ENCODE results near the gene CSNK1G1.
"Not testable (repeated sequence)": the region's sequence is repeated elsewhere in the genome, so short reads cannot be mapped to it uniquely, and the experiment has no call there.

CSNK1G1 gene

GRCh38 chr15:64229129-64229724 lies 126.7 kb downstream of the CSNK1G1 start:
- H3K9me3 Mint-ChIP-seq, result peaks cover 13% of the 10 kb centered on the region
- H3K27me3 Mint-ChIP-seq, result no peaks in the 10 kb centered on the region
- no peak overlapping the region for H3K4me3 Mint-ChIP-seq
- H3K4me1 Mint-ChIP-seq (ENCODE audit: low read depth), result peaks cover 6% of the 10 kb centered on the region
- H3K27ac Mint-ChIP-seq, result no peak overlapping the region
- H3K36me3 Mint-ChIP-seq (ENCODE audit: low read depth), result peaks cover 16% of the 10 kb centered on the region
- intact Hi-C loops (cut with micrococcal nuclease), result no loop called here

GRCh38 chr15:64225804-64226203 lies 130.2 kb downstream of the CSNK1G1 start:
- peaks cover 21% of the 10 kb centered on the region for H3K36me3 Mint-ChIP-seq (ENCODE audit: low read depth)
- H3K27ac Mint-ChIP-seq, result no peak overlapping the region
- H3K27me3 Mint-ChIP-seq, result no peaks in the 10 kb centered on the region
- intact Hi-C loops (cut with micrococcal nuclease), result no loop called here
- H3K4me1 Mint-ChIP-seq (ENCODE audit: low read depth), result no peaks in the 10 kb centered on the region
- H3K4me3 Mint-ChIP-seq, result no peak overlapping the region
- H3K9me3 Mint-ChIP-seq, result peaks cover 13% of the 10 kb centered on the region

DNA sequence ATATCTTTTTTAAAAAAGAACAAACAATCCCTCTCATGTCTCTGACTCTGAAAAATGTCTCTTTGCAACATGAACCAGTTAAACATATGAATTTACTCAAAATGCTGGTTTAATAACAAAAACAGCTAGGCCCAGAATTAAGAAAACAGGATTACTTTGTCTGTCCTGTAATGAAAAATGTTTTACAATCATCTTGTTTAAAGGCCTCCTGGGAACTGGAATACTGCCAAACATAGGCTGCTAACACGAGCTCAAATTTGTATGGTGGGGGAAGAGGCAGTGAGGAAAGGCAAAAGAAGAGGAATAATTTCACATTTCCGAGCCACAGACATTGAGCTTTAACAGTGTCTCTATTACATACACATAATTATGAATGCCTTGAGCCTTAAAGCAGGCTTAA lies 131.5 kb downstream of the CSNK1G1 start:
- no peaks in the 10 kb centered on the region for H3K27me3 Mint-ChIP-seq
- no peak overlapping the region for H3K4me3 Mint-ChIP-seq
- intact Hi-C loops (cut with micrococcal nuclease), result no loop called here
- no peak overlapping the region for H3K27ac Mint-ChIP-seq
- H3K9me3 Mint-ChIP-seq, result peaks cover 13% of the 10 kb centered on the region
- peaks cover 21% of the 10 kb centered on the region for H3K36me3 Mint-ChIP-seq (ENCODE audit: low read depth)
- no peaks in the 10 kb centered on the region for H3K4me1 Mint-ChIP-seq (ENCODE audit: low read depth)

GRCh38 chr15:64223882-64224281 lies 132.1 kb downstream of the CSNK1G1 start:
- Mint-ChIP-seq H3K4me1 (ENCODE audit: low read depth) (no peaks in the 10 kb centered on the region), H3K27me3 (no peaks in the 10 kb centered on the region), H3K36me3 (ENCODE audit: low read depth) (peaks cover 21% of the 10 kb centered on the region), H3K9me3 (peaks cover 13% of the 10 kb centered on the region), H3K4me3 (no peak overlapping the region), H3K27ac (no peak overlapping the region)
- intact Hi-C loops (cut with micrococcal nuclease), result no loop called here

- H3K27ac Mint-ChIP-seq, result no peak overlapping the region
- intact Hi-C loops (cut with micrococcal nuclease), result no loop called here
- no peaks in the 10 kb centered on the region for H3K4me1 Mint-ChIP-seq (ENCODE audit: low read depth)
- peaks cover 13% of the 10 kb centered on the region for H3K9me3 Mint-ChIP-seq
- no peak overlapping the region for H3K4me3 Mint-ChIP-seq
- no peaks in the 10 kb centered on the region for H3K27me3 Mint-ChIP-seq
- H3K36me3 Mint-ChIP-seq (ENCODE audit: low read depth), result peaks cover 21% of the 10 kb centered on the region
Measured at GRCh38 chr15:64222573-64223366, 133.2 kb downstream of the CSNK1G1 start.

DNA sequence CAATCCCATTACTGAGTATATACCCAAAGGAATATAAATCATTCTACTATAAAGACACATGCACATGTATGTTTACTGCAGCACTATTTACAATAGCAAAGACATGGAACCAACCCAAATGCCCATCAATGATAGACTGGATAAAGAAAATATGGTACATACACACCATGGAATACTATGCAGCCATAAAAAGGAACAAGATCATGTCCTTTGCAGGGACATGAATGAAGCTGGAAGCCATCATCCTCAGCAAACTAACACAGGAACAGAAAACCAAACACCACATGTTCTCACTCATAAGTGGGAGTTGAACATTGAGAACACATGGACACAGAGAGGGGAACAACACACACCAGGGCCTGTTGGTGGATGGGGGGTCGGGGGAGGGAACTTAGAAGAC lies 134.1 kb downstream of the CSNK1G1 start:
- H3K4me3 Mint-ChIP-seq; H3K27me3 Mint-ChIP-seq; H3K27ac Mint-ChIP-seq; H3K4me1 Mint-ChIP-seq (ENCODE audit: low read depth); intact Hi-C loops (cut with micrococcal nuclease): not testable (repeated sequence)
- Mint-ChIP-seq H3K36me3 (ENCODE audit: low read depth) (peaks cover 21% of the 10 kb centered on the region), H3K9me3 (peaks cover 13% of the 10 kb centered on the region)

GRCh38 chr15:64217429-64217750 lies 138.6 kb downstream of the CSNK1G1 start:
- intact Hi-C loops (cut with micrococcal nuclease); H3K4me1 Mint-ChIP-seq (ENCODE audit: low read depth); H3K27ac Mint-ChIP-seq; H3K27me3 Mint-ChIP-seq; H3K9me3 Mint-ChIP-seq; H3K4me3 Mint-ChIP-seq: not testable (repeated sequence)
- H3K36me3 Mint-ChIP-seq (ENCODE audit: low read depth), result peaks cover 29% of the 10 kb centered on the region

DNA sequence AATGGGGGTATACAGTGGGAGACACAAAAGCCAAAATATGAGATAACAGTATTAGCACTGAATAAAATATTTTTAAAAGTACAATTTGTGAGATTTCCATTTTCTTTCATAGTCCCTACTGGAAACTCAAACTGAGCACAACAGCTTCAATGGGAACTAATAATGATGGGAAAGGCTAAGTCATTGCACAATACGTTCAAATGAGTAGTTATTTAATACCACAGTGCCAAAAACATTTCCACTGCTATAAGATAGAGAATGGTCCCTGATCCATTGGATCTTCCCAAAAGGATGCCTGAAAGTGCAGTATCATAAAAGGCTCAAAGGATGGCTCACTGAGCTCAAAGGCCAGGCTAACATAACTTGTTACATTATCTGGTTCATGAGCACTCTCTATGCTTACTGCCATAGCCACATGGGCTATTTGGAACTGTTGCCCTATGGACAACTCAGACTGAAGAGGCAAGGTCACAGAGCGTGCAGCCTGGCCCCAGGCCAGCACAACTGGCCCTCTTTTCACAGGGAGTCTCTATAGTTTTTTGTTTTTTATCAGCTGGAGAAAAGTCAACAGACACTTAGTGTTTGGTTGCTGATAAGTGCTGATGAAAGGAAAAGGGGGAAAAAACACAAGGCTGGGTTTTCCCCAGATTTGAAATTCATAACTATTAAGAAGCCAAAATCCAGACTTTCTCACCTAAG lies 139.1 kb downstream of the CSNK1G1 start:
- no peak overlapping the region for H3K4me3 Mint-ChIP-seq

DNA sequence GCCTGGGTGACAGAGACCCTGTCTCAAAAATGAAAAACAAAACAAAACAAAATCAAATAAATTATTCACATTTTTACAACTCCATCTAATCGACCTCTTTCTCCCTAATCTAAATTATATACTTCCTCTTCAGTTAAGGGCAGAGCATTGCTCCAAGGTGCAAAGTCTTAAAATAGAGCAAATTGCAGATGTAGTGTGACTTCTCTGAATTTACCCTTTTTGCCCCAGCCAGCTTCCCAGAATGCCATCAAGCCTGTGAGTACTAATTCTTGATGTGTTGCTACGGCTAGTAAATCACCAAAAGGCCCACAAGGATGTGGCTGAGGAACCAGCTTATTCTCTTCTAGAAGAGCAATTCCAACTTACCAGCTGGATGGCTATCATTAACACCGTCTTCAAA lies 139.8 kb downstream of the CSNK1G1 start:
- Mint-ChIP-seq H3K4me3 (no peak overlapping the region), H3K36me3 (ENCODE audit: low read depth) (peaks cover 24% of the 10 kb centered on the region), H3K9me3 (no peaks in the 10 kb centered on the region), H3K27ac (no peak overlapping the region), H3K27me3 (no peaks in the 10 kb centered on the region), H3K4me1 (ENCODE audit: low read depth) (no peaks in the 10 kb centered on the region)
- intact Hi-C loops (cut with micrococcal nuclease), result no loop called here

More for the DNA sequence above, 139.1 kb downstream of the CSNK1G1 start:
- peaks cover 26% of the 10 kb centered on the region for H3K36me3 Mint-ChIP-seq (ENCODE audit: low read depth)
- intact Hi-C loops (cut with micrococcal nuclease), result no loop called here
- no peaks in the 10 kb centered on the region for H3K9me3 Mint-ChIP-seq
- no peaks in the 10 kb centered on the region for H3K27me3 Mint-ChIP-seq
- no peaks in the 10 kb centered on the region for H3K4me1 Mint-ChIP-seq (ENCODE audit: low read depth)
- H3K27ac Mint-ChIP-seq, result no peak overlapping the region

DNA sequence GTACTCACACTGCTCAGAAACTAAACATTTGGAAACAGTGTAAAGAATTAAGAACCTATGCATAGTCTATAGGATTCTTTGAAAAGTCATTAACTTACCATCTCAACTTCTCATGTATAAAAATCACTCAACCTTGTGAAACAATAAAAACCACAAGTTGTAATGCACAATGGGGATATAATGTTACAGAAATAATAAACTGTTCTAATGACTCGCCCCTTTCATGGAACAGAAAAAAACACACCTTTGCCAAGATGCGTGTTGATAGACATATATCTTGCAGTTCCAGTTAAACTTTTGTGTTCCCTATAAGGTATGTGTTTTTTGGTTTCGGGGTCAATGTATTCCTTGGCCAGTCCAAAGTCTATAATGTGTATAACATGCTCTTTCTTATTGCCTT lies 142.3 kb downstream of the CSNK1G1 start:
- H3K27me3 Mint-ChIP-seq, result no peaks in the 10 kb centered on the region
- H3K27ac Mint-ChIP-seq, result no peak overlapping the region
- H3K4me3 Mint-ChIP-seq, result no peak overlapping the region
- no peaks in the 10 kb centered on the region for H3K4me1 Mint-ChIP-seq (ENCODE audit: low read depth)
- intact Hi-C loops (cut with micrococcal nuclease), result no loop called here
- H3K36me3 Mint-ChIP-seq (ENCODE audit: low read depth), result peaks cover 39% of the 10 kb centered on the region
- no peaks in the 10 kb centered on the region for H3K9me3 Mint-ChIP-seq

GRCh38 chr15:64211696-64212095 lies 144.3 kb downstream of the CSNK1G1 start:
- H3K27ac Mint-ChIP-seq, result no peak overlapping the region
- intact Hi-C loops (cut with micrococcal nuclease), result no loop called here
- H3K4me1 Mint-ChIP-seq (ENCODE audit: low read depth), result no peaks in the 10 kb centered on the region
- peaks cover 57% of the 10 kb centered on the region for H3K36me3 Mint-ChIP-seq (ENCODE audit: low read depth)
- no peaks in the 10 kb centered on the region for H3K27me3 Mint-ChIP-seq
- H3K9me3 Mint-ChIP-seq, result no peaks in the 10 kb centered on the region
- no peak overlapping the region for H3K4me3 Mint-ChIP-seq

DNA sequence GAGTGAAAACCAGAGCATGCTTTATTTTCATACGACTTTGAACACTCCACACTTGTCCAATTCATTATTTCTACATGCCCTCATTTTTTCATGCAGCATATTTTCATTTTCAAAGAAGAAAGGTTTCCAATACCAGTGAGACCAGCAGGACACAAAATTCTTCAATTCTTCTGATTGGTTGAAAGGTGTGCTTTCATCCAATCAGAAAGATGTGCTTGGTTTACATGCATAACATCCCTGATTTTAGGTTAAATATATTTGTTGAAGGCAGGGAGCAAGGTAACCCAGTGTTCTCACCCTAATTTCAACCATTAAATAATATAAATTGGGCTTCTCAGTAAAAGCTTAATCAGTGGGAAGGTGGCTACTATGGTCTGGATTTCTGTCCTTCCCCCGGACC lies 145.6 kb downstream of the CSNK1G1 start:
- Mint-ChIP-seq H3K4me1 (ENCODE audit: low read depth) (no peaks in the 10 kb centered on the region), H3K27ac (no peak overlapping the region), H3K4me3 (no peak overlapping the region), H3K9me3 (no peaks in the 10 kb centered on the region), H3K27me3 (no peaks in the 10 kb centered on the region), H3K36me3 (ENCODE audit: low read depth) (peaks cover 56% of the 10 kb centered on the region)
- intact Hi-C loops (cut with micrococcal nuclease), result no loop called here

- no peaks in the 10 kb centered on the region for H3K4me1 Mint-ChIP-seq (ENCODE audit: low read depth)
- no peaks in the 10 kb centered on the region for H3K9me3 Mint-ChIP-seq
- no peaks in the 10 kb centered on the region for H3K27me3 Mint-ChIP-seq
- H3K36me3 Mint-ChIP-seq (ENCODE audit: low read depth), result peaks cover 59% of the 10 kb centered on the region
- H3K4me3 Mint-ChIP-seq, result no peak overlapping the region
- intact Hi-C loops (cut with micrococcal nuclease), result loop anchor here (10.0 kb wide), 1 partner anchor 145 kb away; the partner anchor contains the start of gene CSNK1G1
- H3K27ac Mint-ChIP-seq, result no peak overlapping the region
Measured at GRCh38 chr15:64209680-64210334, 146.2 kb downstream of the CSNK1G1 start.

DNA sequence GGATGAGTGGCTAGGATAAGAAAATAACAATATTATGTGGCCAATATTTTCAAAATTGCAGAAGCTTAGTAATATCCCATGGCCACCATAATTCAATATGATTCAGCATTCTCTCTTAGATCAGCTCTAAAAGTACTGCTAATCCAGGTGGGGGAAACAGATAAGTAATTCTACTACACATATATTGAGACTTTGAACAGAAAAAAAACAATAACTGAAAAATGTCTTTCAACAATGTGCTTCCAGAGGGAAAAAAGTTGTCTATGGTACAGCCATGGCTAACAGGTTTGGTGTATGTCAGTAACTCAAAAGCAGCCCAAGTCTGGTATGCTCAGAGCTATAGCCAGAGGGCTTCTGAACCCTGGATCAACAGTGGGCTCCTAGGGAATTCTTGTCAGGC lies 150.8 kb downstream of the CSNK1G1 start:
- H3K4me1 Mint-ChIP-seq (ENCODE audit: low read depth), result no peaks in the 10 kb centered on the region
- no peak overlapping the region for H3K27ac Mint-ChIP-seq
- no peak overlapping the region for H3K4me3 Mint-ChIP-seq
- H3K36me3 Mint-ChIP-seq (ENCODE audit: low read depth), result peaks cover 84% of the 10 kb centered on the region
- no peaks in the 10 kb centered on the region for H3K9me3 Mint-ChIP-seq
- intact Hi-C loops (cut with micrococcal nuclease), result loop anchor here (10.0 kb wide), 1 partner anchor 150 kb away; the partner anchor contains the start of gene CSNK1G1
- no peaks in the 10 kb centered on the region for H3K27me3 Mint-ChIP-seq

All from dendritic cell treated with granulocyte-macrophage colony-stimulating factor and Interleukin-4, amounts not matched to agents 40 ng/mL and 50 ng/mL, for 4 days (primary cell).